ENCODE data around the gene DYNC1I2.

- no peak for TF ChIP-seq CTCF (IDR thresholded peaks at IDR 0.05)
- TF ChIP-seq POLR2A (IDR thresholded peaks at IDR 0.05), result no peak
These were observed 107.6 kb downstream of the DYNC1I2 start for GRCh38 chr2:171794918-171795317.
